Measurements from ENCODE around the gene MYO3B. TPM values are rescaled to one million over a fixed set of nuclear protein-coding genes. Genes with fewer than 3 reads are reported as not detected.

The MYO3B gene
- total and polyA plus RNA-seq, 2 of the 8 experiments (the other 6 are each of a cell fraction or from before 2014, with no cell fraction given) = 0.17 to 0.19 TPM

- H3K4me1 ChIP-seq (replicated peaks in 1 of 4; ENCODE audit: control insufficient read depth in 3 of 4, insufficient read depth in 4 of 4, low read length in 3 of 4) = peaks cover 0 to 9% (median 4%) of the 10 kb centered on the region in 4 experiments; a peak in 3 of 7 replicates
- H3K79me1 ChIP-seq (ENCODE audit: low read depth, low read length) = no peaks in the 10 kb centered on the region
- H3K4ac ChIP-seq (replicated peaks; ENCODE audit: insufficient read length, low read depth, low read length) = no peak overlapping the region
- no peaks in the 10 kb centered on the region for H3K27me3 ChIP-seq (replicated peaks in 1 of 4; ENCODE audit: control insufficient read depth in 3 of 4, extremely low read depth in 1 of 4, insufficient read depth in 3 of 4, low read length in 3 of 4)
- H3K9ac ChIP-seq (replicated peaks in 1 of 4; ENCODE audit: extremely low read depth in 1 of 4, low read depth in 3 of 4, low read length in 3 of 4) = no peak overlapping the region
- H4K91ac ChIP-seq (replicated peaks; ENCODE audit: insufficient read length, low read length) = no peak overlapping the region
- no peak overlapping the region for H3K14ac ChIP-seq (ENCODE audit: insufficient read length)
- H2BK12ac ChIP-seq (ENCODE audit: low read depth, low read length) = no peak overlapping the region
- no peak overlapping the region for H3K56ac ChIP-seq (replicated peaks; ENCODE audit: insufficient read length, low read depth, low read length)
- H2AK5ac ChIP-seq (ENCODE audit: low read depth, low read length) = no peak overlapping the region
- no peak for FAIRE-seq
- no peak overlapping the region for H2AFZ ChIP-seq (ENCODE audit: low read length)
- no peak overlapping the region for H2BK5ac ChIP-seq (ENCODE audit: low read depth, low read length)
- no peaks in the 10 kb centered on the region for H3K36me3 ChIP-seq (ENCODE audit: control insufficient read depth in 2 of 4, insufficient read depth in 4 of 4, low read length in 3 of 4)
- no peak for DNase-seq (ENCODE audit: low read depth in 1 of 2, low spot score in 2 of 2)
- H2BK20ac ChIP-seq (ENCODE audit: low read length) = no peak overlapping the region
- no peak overlapping the region for H3K27ac ChIP-seq (ENCODE audit: low read depth, low read length)
- no peak for TF ChIP-seq ATF3 (IDR thresholded peaks at IDR 0.05; ENCODE audit: insufficient read depth, low read depth, low read length)
- TF ChIP-seq, protein P1, sequence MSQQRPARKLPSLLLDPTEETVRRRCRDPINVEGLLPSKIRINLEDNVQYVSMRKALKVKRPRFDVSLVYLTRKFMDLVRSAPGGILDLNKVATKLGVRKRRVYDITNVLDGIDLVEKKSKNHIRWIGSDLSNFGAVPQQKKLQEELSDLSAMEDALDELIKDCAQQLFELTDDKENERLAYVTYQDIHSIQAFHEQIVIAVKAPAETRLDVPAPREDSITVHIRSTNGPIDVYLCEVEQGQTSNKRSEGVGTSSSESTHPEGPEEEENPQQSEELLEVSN (IDR thresholded peaks at IDR 0.05) = no peak
- no peak for TF ChIP-seq POU5F1 (IDR thresholded peaks at IDR 0.05; ENCODE audit: low read depth, low read length)
- no peak for TF ChIP-seq SRF (IDR thresholded peaks at IDR 0.05; ENCODE audit: low read depth, low read length)
- TF ChIP-seq SP2 (IDR thresholded peaks at IDR 0.05; ENCODE audit: low read length) = no peak
- TF ChIP-seq KDM5A (IDR thresholded peaks at IDR 0.05; ENCODE audit: low read length) = no peak
- no peak for TF ChIP-seq SIX5 (IDR thresholded peaks at IDR 0.05; ENCODE audit: low read depth, low read length)
- TF ChIP-seq CHD2 (IDR thresholded peaks at IDR 0.05; ENCODE audit: low read length) = no peak
- TF ChIP-seq CBX8 (IDR thresholded peaks at IDR 0.05; ENCODE audit: borderline replicate concordance, low read depth, low read length) = no peak
- TF ChIP-seq TEAD4 (IDR thresholded peaks at IDR 0.05; ENCODE audit: low read depth, low read length) = no peak
- TF ChIP-seq CHD1 (IDR thresholded peaks at IDR 0.05; ENCODE audit: low read depth, low read length) = no peak
- TF ChIP-seq RBBP5 (IDR thresholded peaks at IDR 0.05; ENCODE audit: borderline replicate concordance, low read depth, low read length) = no peak
- H3K9me3 ChIP-seq (ENCODE audit: insufficient read depth in 2 of 2, low read depth in 1 of 2, low read length in 1 of 2) = no peaks in the 10 kb centered on the region
- no peak overlapping the region for H4K8ac ChIP-seq (ENCODE audit: extremely low read depth, insufficient read depth, low read length)
- no peak overlapping the region for H4K5ac ChIP-seq (ENCODE audit: insufficient read length, low read depth, low read length)
- no peaks in the 10 kb centered on the region for H4K20me1 ChIP-seq (replicated peaks in 1 of 2; ENCODE audit: control insufficient read depth in 1 of 2, insufficient read depth in 2 of 2, low read length in 2 of 2)
- no peak overlapping the region for H3K18ac ChIP-seq (ENCODE audit: extremely low read depth, low read length)
- no peak overlapping the region for H3K4me2 ChIP-seq (ENCODE audit: insufficient read depth in 1 of 2, low read depth in 2 of 2, low read length in 2 of 2)
- no peaks in the 10 kb centered on the region for H3K23me2 ChIP-seq (ENCODE audit: low read depth, low read length)
- H3K23ac ChIP-seq (ENCODE audit: insufficient read length) = no peak overlapping the region
- ChIA-PET POLR2A (ENCODE audit: partially characterized antibody) (no interaction called here), CTCF (ENCODE audit: partially characterized antibody) (interaction anchor here (0.6 to 1.1 kb wide), 2 partner anchors 126 to 278 kb away, joined by 3 read pairs; no protein-coding TSS in a partner anchor)
- no peak overlapping the region for H2BK15ac ChIP-seq (ENCODE audit: low read length)
- H3K79me2 ChIP-seq (ENCODE audit: control insufficient read depth in 1 of 2, insufficient read depth in 2 of 2, low read length in 2 of 2) = no peaks in the 10 kb centered on the region
- H3K4me3 ChIP-seq (ENCODE audit: extremely low read depth in 1 of 4, insufficient read depth in 2 of 4, low read depth in 3 of 4, low read length in 4 of 4) = no peak overlapping the region
- H2BK120ac ChIP-seq (replicated peaks; ENCODE audit: low read depth, low read length) = no peak overlapping the region
- WGBS, 2 experiments (ENCODE audit: extremely low coverage in 1 of 2, insufficient coverage in 1 of 2, insufficient read length in 1 of 2, insufficient replicate concordance in 2 of 2, low coverage in 1 of 2, low lambda C conversion rate in 2 of 2, missing lambda C conversion rate in 1 of 2) = 90% methylated on average over 8 of the region's 8 CpGs; no CpG with 5 or more reads in 1 of the 2 experiments
Observed at GRCh38 chr2:170647741-170648436, 469.9 kb downstream of the MYO3B start.
